HEK293 (cell line): ENCODE results near the gene ZNF217.

Experiments
- EGR2 ChIP-seq: fragments of 450-650 bp; formaldehyde crosslinking; IDR thresholded peaks from 2 replicates; pipeline ENCODE4 v1.5.1; 2016; ENCODE audit warnings: low read depth, missing biosample characterization, missing genetic modification characterization
- GLI4 ChIP-seq: fragments of 450-650 bp; formaldehyde crosslinking; IDR thresholded peaks from 2 replicates; pipeline ENCODE4 v1.5.1; 2016; ENCODE audit warnings: missing biosample characterization, missing genetic modification characterization
- GLIS2 ChIP-seq: fragments of 450-650 bp; formaldehyde crosslinking; IDR thresholded peaks from 2 replicates; pipeline ENCODE4 v1.5.1; 2016; ENCODE audit warnings: missing biosample characterization, missing genetic modification characterization
- KLF16 ChIP-seq: fragments of 450-650 bp; formaldehyde crosslinking; IDR thresholded peaks from 2 replicates; pipeline ENCODE4 v1.5.1; 2017; ENCODE audit warnings: missing biosample characterization, missing genetic modification characterization
- SCRT2 ChIP-seq: fragments of 450-650 bp; formaldehyde crosslinking; IDR thresholded peaks from 2 replicates; pipeline ENCODE4 v1.5.1; 2016; ENCODE audit warnings: missing biosample characterization, missing genetic modification characterization
- SP2 ChIP-seq: fragments of 450-650 bp; formaldehyde crosslinking; IDR thresholded peaks from 2 replicates; pipeline ENCODE4 v1.5.1; 2016; ENCODE audit warnings: missing biosample characterization, missing genetic modification characterization
- ZFHX2 ChIP-seq: fragments of 450-650 bp; formaldehyde crosslinking; conservative IDR thresholded peaks from 2 replicates; pipeline ENCODE4 v1.5.1; 2016; ENCODE audit warnings: missing biosample characterization, missing genetic modification characterization
- ZFP3 ChIP-seq: fragments of 450-650 bp; formaldehyde crosslinking; IDR thresholded peaks from 2 replicates; pipeline ENCODE4 v1.5.1; 2016; ENCODE audit warnings: low read depth, missing biosample characterization, missing genetic modification characterization
- ZFP37 ChIP-seq: fragments of 450-650 bp; formaldehyde crosslinking; IDR thresholded peaks from 2 replicates; pipeline ENCODE4 v1.5.1; 2016; ENCODE audit warnings: missing biosample characterization, missing genetic modification characterization
- ZFP41 ChIP-seq: fragments of 450-650 bp; formaldehyde crosslinking; IDR thresholded peaks from 2 replicates; pipeline ENCODE4 v1.5.1; 2016; ENCODE audit warnings: missing biosample characterization, missing genetic modification characterization, borderline replicate concordance
- ZNF10 ChIP-seq: fragments of 450-650 bp; formaldehyde crosslinking; IDR thresholded peaks from 2 replicates; pipeline ENCODE4 v1.5.1; 2017; ENCODE audit warnings: missing biosample characterization, missing genetic modification characterization
- ZNF140 ChIP-seq: fragments of 450-650 bp; formaldehyde crosslinking; IDR thresholded peaks from 2 replicates; pipeline ENCODE4 v1.5.1; 2016; ENCODE audit warnings: missing biosample characterization, missing genetic modification characterization
- ZNF184 ChIP-seq: fragments of 450-650 bp; IDR thresholded peaks from 2 replicates; pipeline ENCODE4 v1.5.1; 2018; ENCODE audit warnings: missing biosample characterization, mild to moderate bottlenecking, missing genetic modification characterization
- ZNF223 ChIP-seq: fragments of 450-650 bp; formaldehyde crosslinking; IDR thresholded peaks from 2 replicates; pipeline ENCODE4 v1.5.1; 2016; ENCODE audit warnings: missing biosample characterization, missing genetic modification characterization
- ZNF24 ChIP-seq: fragments of 450-650 bp; formaldehyde crosslinking; IDR thresholded peaks from 2 replicates; pipeline ENCODE4 v1.5.1; 2016; ENCODE audit warnings: missing biosample characterization, missing genetic modification characterization
- ZNF248 ChIP-seq: fragments of 450-650 bp; formaldehyde crosslinking; IDR thresholded peaks from 2 replicates; pipeline ENCODE4 v1.5.1; 2017; ENCODE audit warnings: missing biosample characterization, missing genetic modification characterization
- ZNF514 ChIP-seq: fragments of 450-650 bp; formaldehyde crosslinking; IDR thresholded peaks from 2 replicates; pipeline ENCODE4 v1.5.1; 2016; ENCODE audit warnings: missing biosample characterization, missing genetic modification characterization
- ZNF585B ChIP-seq: fragments of 450-650 bp; formaldehyde crosslinking; IDR thresholded peaks from 2 replicates; pipeline ENCODE4 v1.5.1; 2016; ENCODE audit warnings: missing biosample characterization, missing genetic modification characterization
- ZNF596 ChIP-seq: fragments of 450-650 bp; IDR thresholded peaks from 2 replicates; pipeline ENCODE4 v1.5.0; 2018; ENCODE audit warnings: missing biosample characterization, mild to moderate bottlenecking, missing genetic modification characterization, moderate library complexity
- ZNF626 ChIP-seq: fragments of 450-650 bp; sonication (Bioruptor Pico); formaldehyde crosslinking; IDR thresholded peaks from 2 replicates; pipeline ENCODE4 v1.5.1; 2018; ENCODE audit warnings: missing biosample characterization, missing genetic modification characterization, inconsistent platforms
- ZNF629 ChIP-seq: fragments of 450-650 bp; formaldehyde crosslinking; IDR thresholded peaks from 2 replicates; pipeline ENCODE4 v1.5.1; 2017; ENCODE audit warnings: missing biosample characterization, missing genetic modification characterization
- ZNF664 ChIP-seq: fragments of 450-650 bp; formaldehyde crosslinking; IDR thresholded peaks from 2 replicates; pipeline ENCODE4 v1.5.1; 2016; ENCODE audit warnings: missing biosample characterization, missing genetic modification characterization
- ZNF777 ChIP-seq: fragments of 450-650 bp; formaldehyde crosslinking; IDR thresholded peaks from 2 replicates; pipeline ENCODE4 v1.5.1; 2017; ENCODE audit warnings: missing biosample characterization, missing genetic modification characterization, borderline replicate concordance
- ZNF792 ChIP-seq: fragments of 450-650 bp; formaldehyde crosslinking; IDR thresholded peaks from 2 replicates; pipeline ENCODE4 v1.5.1; 2016; ENCODE audit warnings: missing biosample characterization, missing genetic modification characterization
- ZSCAN23 ChIP-seq: fragments of 450-650 bp; formaldehyde crosslinking; IDR thresholded peaks from 2 replicates; pipeline ENCODE4 v1.5.1; 2016; ENCODE audit warnings: missing biosample characterization, missing genetic modification characterization
- ZSCAN30 ChIP-seq: fragments of 450-650 bp; IDR thresholded peaks from 2 replicates; pipeline ENCODE4 v1.5.1; 2018; ENCODE audit warnings: missing biosample characterization, mild to moderate bottlenecking, missing genetic modification characterization, moderate library complexity
- TF ChIP-seq, protein P1 (sequence below): fragments of 450-650 bp; formaldehyde crosslinking; IDR thresholded peaks from 2 replicates; pipeline ENCODE4 v1.5.1; 2017; ENCODE audit warnings: missing biosample characterization, missing genetic modification characterization
- TF ChIP-seq, protein P2 (sequence below): fragments of 450-650 bp; formaldehyde crosslinking; IDR thresholded peaks from 2 replicates; pipeline ENCODE4 v1.5.1; 2016; ENCODE audit warnings: missing biosample characterization, missing genetic modification characterization
- TF ChIP-seq, protein P3 (sequence below): fragments of 450-650 bp; formaldehyde crosslinking; IDR thresholded peaks from 2 replicates; pipeline ENCODE4 v1.5.1; 2016; ENCODE audit warnings: missing biosample characterization, missing genetic modification characterization, borderline replicate concordance
- TF ChIP-seq, protein P4 (sequence below): fragments of 450-650 bp; formaldehyde crosslinking; IDR thresholded peaks from 2 replicates; pipeline ENCODE4 v1.5.1; 2016; ENCODE audit warnings: missing biosample characterization, missing genetic modification characterization

Gene ZNF217

DNA sequence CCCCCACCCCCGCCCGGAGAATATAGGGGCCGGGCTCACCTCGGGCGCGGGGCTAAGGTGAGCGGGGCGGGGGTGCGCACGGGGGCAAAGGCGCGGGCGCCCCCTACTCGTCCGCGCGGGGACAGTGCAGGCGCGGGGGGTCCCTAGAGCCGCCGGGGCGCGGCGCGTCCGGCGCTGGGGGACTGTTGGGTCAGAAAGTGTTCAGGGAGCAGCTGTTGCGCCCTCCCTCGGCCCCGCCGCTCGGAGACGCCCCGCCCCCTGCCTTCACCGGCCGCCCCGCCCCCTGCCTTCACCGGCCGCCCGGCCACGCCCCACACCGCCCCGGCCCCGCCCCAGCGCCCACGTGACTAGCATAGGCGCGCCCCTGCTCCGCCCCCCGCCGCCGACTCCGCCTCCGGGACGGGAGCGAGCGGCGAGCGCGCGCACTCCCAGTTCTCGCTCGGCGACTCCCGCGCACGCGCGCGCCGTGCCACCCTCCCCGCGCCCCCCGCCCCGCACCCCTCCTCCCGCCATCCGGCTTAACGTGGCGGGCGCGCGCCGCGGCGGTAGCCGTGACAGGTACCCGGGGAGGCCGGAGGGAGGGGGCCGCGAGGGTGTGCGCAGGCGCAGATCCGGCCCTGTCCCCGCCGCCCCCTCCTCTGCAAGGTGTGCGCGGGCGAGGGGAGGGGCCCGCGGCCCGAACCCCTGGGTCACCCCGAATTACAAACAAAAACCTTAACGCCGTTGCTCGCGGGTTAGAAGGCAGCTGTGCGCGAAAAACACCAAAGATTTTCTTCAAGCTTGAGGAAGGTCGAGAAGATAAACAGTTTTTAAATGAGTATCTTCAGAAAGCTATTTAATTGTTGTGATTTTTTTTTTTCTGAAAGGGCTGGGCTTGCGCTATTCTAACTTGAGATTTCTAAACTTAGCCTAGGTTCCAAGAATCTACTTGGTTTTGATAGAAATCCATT, 704 bp upstream of the ZNF217 start (continued):
- no peak for TF ChIP-seq ZNF792
- no peak for TF ChIP-seq ZNF585B (tag by site-specific recombination)
- TF ChIP-seq ZFP37 (tag by site-specific recombination), result no peak
- no peak for TF ChIP-seq GLI4 (tag by site-specific recombination)
- TF ChIP-seq, protein P1, sequence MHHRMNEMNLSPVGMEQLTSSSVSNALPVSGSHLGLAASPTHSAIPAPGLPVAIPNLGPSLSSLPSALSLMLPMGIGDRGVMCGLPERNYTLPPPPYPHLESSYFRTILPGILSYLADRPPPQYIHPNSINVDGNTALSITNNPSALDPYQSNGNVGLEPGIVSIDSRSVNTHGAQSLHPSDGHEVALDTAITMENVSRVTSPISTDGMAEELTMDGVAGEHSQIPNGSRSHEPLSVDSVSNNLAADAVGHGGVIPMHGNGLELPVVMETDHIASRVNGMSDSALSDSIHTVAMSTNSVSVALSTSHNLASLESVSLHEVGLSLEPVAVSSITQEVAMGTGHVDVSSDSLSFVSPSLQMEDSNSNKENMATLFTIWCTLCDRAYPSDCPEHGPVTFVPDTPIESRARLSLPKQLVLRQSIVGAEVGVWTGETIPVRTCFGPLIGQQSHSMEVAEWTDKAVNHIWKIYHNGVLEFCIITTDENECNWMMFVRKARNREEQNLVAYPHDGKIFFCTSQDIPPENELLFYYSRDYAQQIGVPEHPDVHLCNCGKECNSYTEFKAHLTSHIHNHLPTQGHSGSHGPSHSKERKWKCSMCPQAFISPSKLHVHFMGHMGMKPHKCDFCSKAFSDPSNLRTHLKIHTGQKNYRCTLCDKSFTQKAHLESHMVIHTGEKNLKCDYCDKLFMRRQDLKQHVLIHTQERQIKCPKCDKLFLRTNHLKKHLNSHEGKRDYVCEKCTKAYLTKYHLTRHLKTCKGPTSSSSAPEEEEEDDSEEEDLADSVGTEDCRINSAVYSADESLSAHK (tag by site-specific recombination), result no peak
- no peak; the same call in 1 of the 2 replicates for TF ChIP-seq ZFHX2 (tag by site-specific recombination)
- TF ChIP-seq ZNF10 (tag by site-specific recombination), result no peak
- TF ChIP-seq ZFP3, result no peak
- no peak for TF ChIP-seq ZNF24
- no peak; the same call in none of the 2 replicates for TF ChIP-seq ZNF664
- no peak for TF ChIP-seq ZNF777 (tag by site-specific recombination)
- no peak for TF ChIP-seq ZNF514
- TF ChIP-seq ZNF626 (tag by site-specific recombination), result no peak
- no peak for TF ChIP-seq ZFP41 (tag by site-specific recombination)
- no peak for TF ChIP-seq ZSCAN23 (tag by site-specific recombination)
- no peak for TF ChIP-seq ZNF140 (tag by site-specific recombination)
- TF ChIP-seq KLF16 (tag by site-specific recombination), result 0 out of 2 replicates have a peak, but pooled peaks have one; percentile 15
- TF ChIP-seq EGR2 (tag by site-specific recombination), result peak; percentile 39; the same call in 1 of the 2 replicates
- TF ChIP-seq, protein P2, sequence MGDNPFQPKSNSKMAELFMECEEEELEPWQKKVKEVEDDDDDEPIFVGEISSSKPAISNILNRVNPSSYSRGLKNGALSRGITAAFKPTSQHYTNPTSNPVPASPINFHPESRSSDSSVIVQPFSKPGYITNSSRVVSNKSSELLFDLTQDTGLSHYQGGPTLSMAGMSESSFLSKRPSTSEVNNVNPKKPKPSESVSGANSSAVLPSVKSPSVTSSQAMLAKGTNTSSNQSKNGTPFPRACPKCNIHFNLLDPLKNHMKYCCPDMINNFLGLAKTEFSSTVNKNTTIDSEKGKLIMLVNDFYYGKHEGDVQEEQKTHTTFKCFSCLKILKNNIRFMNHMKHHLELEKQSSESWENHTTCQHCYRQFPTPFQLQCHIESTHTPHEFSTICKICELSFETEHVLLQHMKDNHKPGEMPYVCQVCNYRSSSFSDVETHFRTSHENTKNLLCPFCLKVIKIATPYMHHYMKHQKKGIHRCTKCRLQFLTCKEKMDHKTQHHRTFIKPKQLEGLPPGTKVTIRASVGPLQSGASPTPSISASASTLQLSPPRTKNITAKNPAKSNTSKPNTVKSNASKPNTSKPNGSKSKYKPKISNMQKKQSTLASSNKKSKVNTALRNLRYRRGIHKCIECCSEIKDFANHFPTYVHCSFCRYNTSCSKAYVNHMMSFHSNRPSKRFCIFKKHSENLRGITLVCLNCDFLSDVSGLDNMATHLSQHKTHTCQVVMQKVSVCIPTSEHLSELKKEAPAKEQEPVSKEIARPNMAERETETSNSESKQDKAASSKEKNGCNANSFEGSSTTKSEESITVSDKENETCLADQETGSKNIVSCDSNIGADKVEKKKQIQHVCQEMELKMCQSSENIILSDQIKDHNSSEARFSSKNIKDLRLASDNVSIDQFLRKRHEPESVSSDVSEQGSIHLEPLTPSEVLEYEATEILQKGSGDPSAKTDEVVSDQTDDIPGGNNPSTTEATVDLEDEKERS, result no peak
- TF ChIP-seq, protein P3, sequence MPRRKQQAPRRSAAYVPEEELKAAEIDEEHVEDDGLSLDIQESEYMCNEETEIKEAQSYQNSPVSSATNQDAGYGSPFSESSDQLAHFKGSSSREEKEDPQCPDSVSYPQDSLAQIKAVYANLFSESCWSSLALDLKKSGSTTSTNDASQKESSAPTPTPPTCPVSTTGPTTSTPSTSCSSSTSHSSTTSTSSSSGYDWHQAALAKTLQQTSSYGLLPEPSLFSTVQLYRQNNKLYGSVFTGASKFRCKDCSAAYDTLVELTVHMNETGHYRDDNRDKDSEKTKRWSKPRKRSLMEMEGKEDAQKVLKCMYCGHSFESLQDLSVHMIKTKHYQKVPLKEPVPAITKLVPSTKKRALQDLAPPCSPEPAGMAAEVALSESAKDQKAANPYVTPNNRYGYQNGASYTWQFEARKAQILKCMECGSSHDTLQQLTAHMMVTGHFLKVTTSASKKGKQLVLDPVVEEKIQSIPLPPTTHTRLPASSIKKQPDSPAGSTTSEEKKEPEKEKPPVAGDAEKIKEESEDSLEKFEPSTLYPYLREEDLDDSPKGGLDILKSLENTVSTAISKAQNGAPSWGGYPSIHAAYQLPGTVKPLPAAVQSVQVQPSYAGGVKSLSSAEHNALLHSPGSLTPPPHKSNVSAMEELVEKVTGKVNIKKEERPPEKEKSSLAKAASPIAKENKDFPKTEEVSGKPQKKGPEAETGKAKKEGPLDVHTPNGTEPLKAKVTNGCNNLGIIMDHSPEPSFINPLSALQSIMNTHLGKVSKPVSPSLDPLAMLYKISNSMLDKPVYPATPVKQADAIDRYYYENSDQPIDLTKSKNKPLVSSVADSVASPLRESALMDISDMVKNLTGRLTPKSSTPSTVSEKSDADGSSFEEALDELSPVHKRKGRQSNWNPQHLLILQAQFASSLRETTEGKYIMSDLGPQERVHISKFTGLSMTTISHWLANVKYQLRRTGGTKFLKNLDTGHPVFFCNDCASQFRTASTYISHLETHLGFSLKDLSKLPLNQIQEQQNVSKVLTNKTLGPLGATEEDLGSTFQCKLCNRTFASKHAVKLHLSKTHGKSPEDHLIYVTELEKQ (tag by site-specific recombination), result no peak
- peak; percentile 26 for TF ChIP-seq GLIS2 (tag by site-specific recombination)
- no peak for TF ChIP-seq SP2 (tag by site-specific recombination)
- TF ChIP-seq, protein P4, sequence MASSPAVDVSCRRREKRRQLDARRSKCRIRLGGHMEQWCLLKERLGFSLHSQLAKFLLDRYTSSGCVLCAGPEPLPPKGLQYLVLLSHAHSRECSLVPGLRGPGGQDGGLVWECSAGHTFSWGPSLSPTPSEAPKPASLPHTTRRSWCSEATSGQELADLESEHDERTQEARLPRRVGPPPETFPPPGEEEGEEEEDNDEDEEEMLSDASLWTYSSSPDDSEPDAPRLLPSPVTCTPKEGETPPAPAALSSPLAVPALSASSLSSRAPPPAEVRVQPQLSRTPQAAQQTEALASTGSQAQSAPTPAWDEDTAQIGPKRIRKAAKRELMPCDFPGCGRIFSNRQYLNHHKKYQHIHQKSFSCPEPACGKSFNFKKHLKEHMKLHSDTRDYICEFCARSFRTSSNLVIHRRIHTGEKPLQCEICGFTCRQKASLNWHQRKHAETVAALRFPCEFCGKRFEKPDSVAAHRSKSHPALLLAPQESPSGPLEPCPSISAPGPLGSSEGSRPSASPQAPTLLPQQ (tag by site-specific recombination), result 0 out of 2 replicates have a peak, but pooled peaks have one; percentile 9
- TF ChIP-seq ZNF248 (tag by site-specific recombination), result no peak
- TF ChIP-seq ZNF223 (tag by site-specific recombination), result no peak
- no peak for TF ChIP-seq ZNF184
- TF ChIP-seq ZNF629 (tag by site-specific recombination), result peak; percentile 30; the same call in 1 of the 2 replicates
- 0 out of 2 replicates have a peak, but pooled peaks have one; percentile 29 for TF ChIP-seq ZSCAN30 (tag by site-specific recombination)
- peak; percentile 51; the same call in 1 of the 2 replicates for TF ChIP-seq SCRT2 (tag by site-specific recombination)
- TF ChIP-seq ZNF596 (tag by site-specific recombination), result 0 out of 2 replicates have a peak, but pooled peaks have one; percentile 22
